ENCODE results near the gene EDC3. TPM values are rescaled to one million over a fixed set of nuclear protein-coding genes. Genes with fewer than 3 reads are reported as not detected.

The EDC3 gene
- total and polyA plus RNA-seq, 2 of the 4 experiments (the other 2 are of a cell fraction), result 16.8 to 38.0 TPM

- H3K27me3 ChIP-seq (ENCODE audit: control insufficient read depth, insufficient read depth, low read length), result no peaks in the 10 kb centered on the region
- DNase-seq (no peak), ATAC-seq (ENCODE audit: low read depth) (no peak)
- no peak overlapping the region for H2BK120ac ChIP-seq (ENCODE audit: low read depth, low read length)
- H3K9ac ChIP-seq (ENCODE audit: low read depth, low read length), result no peak overlapping the region
- no peak overlapping the region for H4K8ac ChIP-seq (ENCODE audit: low read depth in 2 of 2, low read length in 2 of 2)
- no peak overlapping the region for H2BK15ac ChIP-seq (ENCODE audit: low read depth, low read length)
- H3K4ac ChIP-seq (ENCODE audit: low read depth, low read length), result no peak overlapping the region
- peaks cover 80% of the 10 kb centered on the region for H4K20me1 ChIP-seq (ENCODE audit: insufficient read depth, low read length)
- 0 out of 2 replicates have a peak, but pooled peaks cover 2% of the 10 kb centered on the region for H3K9me1 ChIP-seq (ENCODE audit: insufficient read depth, low read length)
- dilution Hi-C loops (cut with HindIII; ENCODE audit: low sequenced_read_pairs, unreplicated experiment), result no loop called here
- in situ Hi-C loops (cut with MboI; ENCODE audit: low sequenced_read_pairs), result no loop called here
- H2BK20ac ChIP-seq (ENCODE audit: low read depth, low read length), result no peak overlapping the region
- H2AFZ ChIP-seq (replicated peaks; ENCODE audit: low read length, poor library complexity), result no peak overlapping the region
- no peak overlapping the region for H3K23ac ChIP-seq (ENCODE audit: low read depth, low read length)
- no peak overlapping the region for H3K56ac ChIP-seq (ENCODE audit: extremely low read depth, insufficient read depth, low read length)
- H3K27ac ChIP-seq (ENCODE audit: insufficient read depth, low read length), result no peak overlapping the region
- intact Hi-C loops (cut with micrococcal nuclease), result no loop called here
- CTCF ChIA-PET, result interaction anchor here (0.6 to 1.6 kb wide), 2 partner anchors 149 to 152 kb away, joined by 3 to 7 read pairs; no protein-coding TSS in a partner anchor
- no TSS peak for BruUV-seq (replicated peaks)
- H3K79me1 ChIP-seq (ENCODE audit: low read depth in 1 of 2, low read length in 2 of 2), result peaks cover 25 to 82% of the 10 kb centered on the region in 2 experiments
- H3K18ac ChIP-seq (ENCODE audit: low read depth, low read length), result no peak overlapping the region
- H2AK5ac ChIP-seq (ENCODE audit: low read depth, low read length), result no peak overlapping the region
- H3K14ac ChIP-seq (replicated peaks; ENCODE audit: low read depth, low read length), result no peak overlapping the region
- no peak overlapping the region for H2AK9ac ChIP-seq (replicated peaks; ENCODE audit: low read depth, low read length, poor library complexity)
- H2BK5ac ChIP-seq (ENCODE audit: low read depth, low read length, poor library complexity, severe bottlenecking), result no peak overlapping the region
- WGBS, 2 experiments (ENCODE audit: extremely low coverage in 2 of 2, insufficient read length in 1 of 2), result 93% methylated on average over 3 of the region's 15 CpGs; no CpG with 5 or more reads in 1 of the 2 experiments
- no peaks in the 10 kb centered on the region for H3K9me3 ChIP-seq (ENCODE audit: control insufficient read depth, insufficient read depth, low read length)
- H3K4me1 ChIP-seq (ENCODE audit: control insufficient read depth, insufficient read depth, low read length), result peaks cover 6% of the 10 kb centered on the region
- H3K36me3 ChIP-seq (ENCODE audit: control insufficient read depth, insufficient read depth, low read length), result peaks cover 49% of the 10 kb centered on the region
- no peak overlapping the region for H4K91ac ChIP-seq (ENCODE audit: insufficient read depth, low read depth, low read length)
- no peak overlapping the region for H4K5ac ChIP-seq (ENCODE audit: low read depth, low read length)
- POLR2A ChIA-PET (ENCODE audit: unreplicated experiment), result interaction anchor here (0.5 kb wide), 1 partner anchor 158 kb away, joined by 4 read pairs; the partner anchor contains the start of gene UBL7
- no peak overlapping the region for H3K4me2 ChIP-seq (ENCODE audit: low read depth, low read length)
- no peak overlapping the region for H3K4me3 ChIP-seq (ENCODE audit: insufficient read depth, low read depth, low read length)
- TF ChIP-seq NFE2L2 (IDR thresholded peaks at IDR 0.05; ENCODE audit: low read depth, low read length) (no peak), MAFK (IDR thresholded peaks at IDR 0.05; ENCODE audit: low read depth, low read length) (no peak), POLR2A (IDR thresholded peaks at IDR 0.05; ENCODE audit: low read depth, low read length) (no peak), MXI1 (IDR thresholded peaks at IDR 0.05; ENCODE audit: borderline replicate concordance, low read depth, low read length) (no peak), RFX5 (IDR thresholded peaks at IDR 0.05; ENCODE audit: low read depth, low read length) (no peak), CHD1 (IDR thresholded peaks at IDR 0.05; ENCODE audit: low read depth, low read length) (no peak), MAZ (IDR thresholded peaks at IDR 0.05; ENCODE audit: borderline replicate concordance, low read depth, low read length) (no peak), RCOR1 (IDR thresholded peaks at IDR 0.05; ENCODE audit: insufficient replicate concordance, low read length) (no peak), SMC3 (IDR thresholded peaks at IDR 0.05; ENCODE audit: low read depth, low read length) (no peak), BHLHE40 (IDR thresholded peaks at IDR 0.05; ENCODE audit: low read depth, low read length) (no peak), ELK1 (IDR thresholded peaks at IDR 0.05; ENCODE audit: borderline replicate concordance, low read depth, low read length) (no peak), FOS (IDR thresholded peaks at IDR 0.05; ENCODE audit: low read depth, low read length) (no peak), CEBPB (IDR thresholded peaks at IDR 0.05; ENCODE audit: low read depth, low read length) (no peak)
- TF ChIP-seq, protein P1, sequence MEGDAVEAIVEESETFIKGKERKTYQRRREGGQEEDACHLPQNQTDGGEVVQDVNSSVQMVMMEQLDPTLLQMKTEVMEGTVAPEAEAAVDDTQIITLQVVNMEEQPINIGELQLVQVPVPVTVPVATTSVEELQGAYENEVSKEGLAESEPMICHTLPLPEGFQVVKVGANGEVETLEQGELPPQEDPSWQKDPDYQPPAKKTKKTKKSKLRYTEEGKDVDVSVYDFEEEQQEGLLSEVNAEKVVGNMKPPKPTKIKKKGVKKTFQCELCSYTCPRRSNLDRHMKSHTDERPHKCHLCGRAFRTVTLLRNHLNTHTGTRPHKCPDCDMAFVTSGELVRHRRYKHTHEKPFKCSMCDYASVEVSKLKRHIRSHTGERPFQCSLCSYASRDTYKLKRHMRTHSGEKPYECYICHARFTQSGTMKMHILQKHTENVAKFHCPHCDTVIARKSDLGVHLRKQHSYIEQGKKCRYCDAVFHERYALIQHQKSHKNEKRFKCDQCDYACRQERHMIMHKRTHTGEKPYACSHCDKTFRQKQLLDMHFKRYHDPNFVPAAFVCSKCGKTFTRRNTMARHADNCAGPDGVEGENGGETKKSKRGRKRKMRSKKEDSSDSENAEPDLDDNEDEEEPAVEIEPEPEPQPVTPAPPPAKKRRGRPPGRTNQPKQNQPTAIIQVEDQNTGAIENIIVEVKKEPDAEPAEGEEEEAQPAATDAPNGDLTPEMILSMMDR (conservative IDR thresholded peaks at IDR 0.05; ENCODE audit: low read depth, low read length), result no peak
- TF ChIP-seq, protein P2, sequence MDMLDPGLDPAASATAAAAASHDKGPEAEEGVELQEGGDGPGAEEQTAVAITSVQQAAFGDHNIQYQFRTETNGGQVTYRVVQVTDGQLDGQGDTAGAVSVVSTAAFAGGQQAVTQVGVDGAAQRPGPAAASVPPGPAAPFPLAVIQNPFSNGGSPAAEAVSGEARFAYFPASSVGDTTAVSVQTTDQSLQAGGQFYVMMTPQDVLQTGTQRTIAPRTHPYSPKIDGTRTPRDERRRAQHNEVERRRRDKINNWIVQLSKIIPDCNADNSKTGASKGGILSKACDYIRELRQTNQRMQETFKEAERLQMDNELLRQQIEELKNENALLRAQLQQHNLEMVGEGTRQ (IDR thresholded peaks at IDR 0.05; ENCODE audit: low read depth, low read length), result no peak
These were observed 76.8 kb downstream of the EDC3 start for GRCh38 chr15:74618841-74619596.

Data from IMR-90 (cell line).